ENCODE results near the gene TEX53.

GRCh38 chr9:114621561-114621960 lies 36.0 kb downstream of the TEX53 start:
- no peak for TF ChIP-seq POLR2A (IDR thresholded peaks at IDR 0.05; ENCODE audit: low read length)
- TF ChIP-seq GATA1 (IDR thresholded peaks at IDR 0.05; ENCODE audit: low read depth, low read length), result no peak

Measured in erythroblast (primary cell).